Brain microvascular endothelial cell (primary cell): ENCODE results near the gene CCL21.
"Not testable (repeated sequence)": the region's sequence is repeated elsewhere in the genome, so short reads cannot be mapped to it uniquely, and the experiment has no call there.

ENCODE experiments used
- DNase-seq: peaks from one replicate; pipeline ENCODE4 v3.0.0-alpha.2; 2020
- H3K27ac ChIP-seq: fragments of 250-450 bp; sonication (Bioruptor Pico); 2 replicates; pipeline ENCODE4 v1.5.1; 2020; ENCODE audit warnings: mild to moderate bottlenecking, moderate library complexity
- H3K27me3 ChIP-seq: fragments of 250-450 bp; sonication (Bioruptor Pico); replicated peaks from 2 replicates; pipeline ENCODE4 v1.5.1; 2020; ENCODE audit warnings: mild to moderate bottlenecking
- H3K36me3 ChIP-seq: fragments of 250-450 bp; sonication (Bioruptor Pico); replicated peaks from 2 replicates; pipeline ENCODE4 v1.5.1; 2020; ENCODE audit warnings: mild to moderate bottlenecking
- H3K4me3 ChIP-seq: 2 replicates; pipeline ENCODE4 v1.5.1; 2011; ENCODE audit warnings: low read depth, mild to moderate bottlenecking, control low read depth, low read length, moderate library complexity
- CTCF ChIP-seq: IDR thresholded peaks from 2 replicates; pipeline ENCODE4 v1.5.1; 2011; ENCODE audit warnings: low read depth, mild to moderate bottlenecking, moderate library complexity, low read length, control low read depth, inconsistent platforms; ENCODE audit errors: missing control alignments
- in situ Hi-C: cut with HindIII; loops from 2 replicates; pipeline ENCODE4 v1.10.0; 2017; ENCODE audit warnings: low sequenced_read_pairs, low pct_ligation_motif_present

CCL21 gene

GRCh38 chr9:34723141-34723540 lies 13.2 kb upstream of the CCL21 start:
- Histone ChIP-seq H3K27ac (no peak overlapping the region), H3K27me3 (no peaks in the 10 kb centered on the region), H3K36me3 (no peaks in the 10 kb centered on the region), H3K4me3 (no peak overlapping the region)
- DNase-seq: no peak
- in situ Hi-C loops: no loop called here
- TF ChIP-seq CTCF: no peak

GRCh38 chr9:34719769-34720025 lies 9.8 kb upstream of the CCL21 start:
- H3K4me3 ChIP-seq, in situ Hi-C loops, H3K27me3 ChIP-seq, H3K36me3 ChIP-seq, H3K27ac ChIP-seq, DNase-seq: not testable (repeated sequence)

DNA sequence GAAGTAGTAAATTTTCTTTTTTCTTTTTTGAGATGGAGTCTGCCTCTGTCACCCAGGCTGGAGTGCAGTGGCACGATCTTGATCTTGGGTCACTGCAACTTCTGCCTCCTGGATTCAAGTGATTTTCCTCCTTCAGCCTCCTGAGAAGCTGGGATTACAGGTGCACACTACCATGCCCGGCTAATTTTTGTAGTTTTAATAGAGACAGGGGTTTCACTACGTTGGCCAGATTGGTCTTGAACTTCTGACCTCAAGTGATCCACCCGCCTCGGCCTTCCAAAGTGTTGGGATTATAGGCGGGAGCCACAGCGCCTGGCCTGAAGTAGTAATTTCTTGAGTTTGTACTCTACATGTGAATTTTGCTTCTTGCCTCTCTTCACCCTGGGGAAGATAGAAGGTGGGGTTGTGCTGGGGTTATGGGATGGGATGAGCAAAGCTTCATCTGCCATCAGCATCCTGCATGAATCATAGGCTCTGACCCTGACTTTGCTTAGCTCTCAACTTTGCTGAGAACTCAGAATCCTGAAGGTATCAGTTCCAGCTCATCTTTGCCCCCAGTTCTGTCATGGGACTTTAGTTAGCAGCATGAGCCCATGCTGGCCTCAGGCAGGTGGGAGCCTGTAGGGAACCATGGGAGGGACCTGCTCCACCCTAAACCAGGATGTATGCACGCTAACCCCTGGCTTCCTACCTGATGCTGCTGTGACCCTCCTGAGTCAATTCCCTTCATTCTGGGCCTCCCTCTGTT lies 9.3 kb upstream of the CCL21 start:
- Histone ChIP-seq H3K27me3 (no peaks in the 10 kb centered on the region), H3K4me3 (no peak overlapping the region)
- in situ Hi-C loops: no loop called here

DNA sequence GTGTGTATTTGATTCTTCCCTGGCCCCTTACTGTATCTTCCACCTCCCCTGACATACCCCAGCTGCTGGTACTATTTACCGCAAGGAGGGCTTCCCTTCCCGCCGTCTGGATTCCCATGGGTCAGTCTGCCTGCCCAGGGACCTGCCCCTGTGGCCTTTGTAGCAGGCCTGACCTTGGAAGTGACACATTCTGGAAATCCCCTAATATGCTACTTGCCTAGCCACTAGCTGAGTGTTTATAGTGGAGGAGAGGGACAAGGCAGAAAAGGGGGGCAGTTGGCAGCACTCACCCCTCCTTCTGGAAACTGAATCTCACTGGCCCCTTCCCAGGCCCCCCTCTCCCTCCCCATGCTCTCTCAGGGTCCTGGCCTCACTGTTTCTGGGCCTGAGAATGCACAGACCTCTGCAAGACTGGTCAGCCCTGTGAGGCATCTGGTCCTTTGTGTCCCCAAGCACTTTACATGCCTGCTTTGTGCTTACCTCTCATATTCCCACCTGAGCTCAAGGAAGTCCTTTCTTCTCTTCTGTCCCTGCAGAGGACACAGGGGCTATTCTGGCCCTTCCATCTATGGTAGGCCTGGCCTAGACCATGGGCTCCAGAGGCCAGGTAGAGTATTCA lies 8.2 kb upstream of the CCL21 start:
- DNase-seq: no peak
- no peak overlapping the region for H3K4me3 ChIP-seq
- in situ Hi-C loops: no loop called here

More for the DNA sequence above, 9.3 kb upstream of the CCL21 start:
- DNase-seq: no peak
- no peak overlapping the region for H3K27ac ChIP-seq
- no peak for TF ChIP-seq CTCF
- H3K36me3 ChIP-seq: no peaks in the 10 kb centered on the region

GRCh38 chr9:34716711-34717110 lies 6.8 kb upstream of the CCL21 start:
- H3K27ac ChIP-seq: no peak overlapping the region
- TF ChIP-seq CTCF: no peak
- no peak overlapping the region for H3K4me3 ChIP-seq
- peaks cover 5% of the 10 kb centered on the region for H3K27me3 ChIP-seq
- in situ Hi-C loops: no loop called here
- DNase-seq: no peak
- no peaks in the 10 kb centered on the region for H3K36me3 ChIP-seq

More for the DNA sequence above, 8.2 kb upstream of the CCL21 start:
- TF ChIP-seq CTCF: no peak
- no peaks in the 10 kb centered on the region for H3K36me3 ChIP-seq
- peaks cover 3% of the 10 kb centered on the region for H3K27me3 ChIP-seq
- no peak overlapping the region for H3K27ac ChIP-seq

DNA sequence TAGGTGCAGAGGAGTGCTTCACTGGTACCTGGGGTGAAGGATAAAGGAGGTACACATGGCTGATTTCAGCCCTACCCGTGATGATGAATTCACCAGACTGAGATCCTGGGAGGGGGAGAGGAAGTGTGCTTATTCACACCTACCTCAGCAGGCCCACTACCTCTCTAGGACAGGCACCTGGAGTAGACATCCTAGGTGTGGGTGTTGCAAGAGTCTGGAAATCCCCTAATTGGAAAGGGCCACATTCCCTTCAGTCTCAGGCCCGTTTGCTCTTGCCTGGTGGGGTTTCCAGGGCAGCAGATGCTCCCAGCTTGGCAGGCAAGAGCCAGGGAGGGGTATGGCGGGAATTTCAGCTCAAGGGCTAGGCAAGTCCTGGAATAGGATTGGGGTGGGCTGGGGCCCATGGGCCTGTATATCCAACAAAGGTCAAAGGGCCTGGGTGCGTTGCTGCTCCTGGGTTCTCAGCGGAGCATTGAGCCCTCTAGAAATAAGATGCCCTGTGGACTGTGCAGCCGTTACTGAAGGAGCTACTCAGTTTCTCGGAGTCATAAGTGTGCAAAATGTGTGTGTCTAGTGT lies 5.8 kb upstream of the CCL21 start:
- in situ Hi-C loops: no loop called here
- H3K27me3 ChIP-seq: peaks cover 5% of the 10 kb centered on the region
- H3K27ac ChIP-seq: no peak overlapping the region
- TF ChIP-seq CTCF: no peak
- no peak overlapping the region for H3K4me3 ChIP-seq
- no peak for DNase-seq
- H3K36me3 ChIP-seq: no peaks in the 10 kb centered on the region
